Liver (tissue), 3 donors: ENCODE measurements around the gene EP400.

Source experiments
- EGR1 ChIP-seq, 2 donors: IDR thresholded peaks; 2 replicates each; pipeline ENCODE4 v1.6.1; 2016 to 2018; ENCODE audit warnings: antibody characterized with exemption in 2 of 2, low read depth in 2 of 2
- FOXA1 ChIP-seq: IDR thresholded peaks from 2 replicates; pipeline ENCODE4 v1.6.1; 2016; ENCODE audit warnings: antibody characterized with exemption
- GABPA ChIP-seq, 2 donors: IDR thresholded peaks in 1 of 2; conservative IDR thresholded peaks in 1 of 2; 2 replicates each; pipeline ENCODE4 v1.6.1; 2016; ENCODE audit warnings: antibody characterized with exemption in 2 of 2, mild to moderate bottlenecking in 1 of 2, moderate library complexity in 1 of 2
- HNF4G ChIP-seq: IDR thresholded peaks from 2 replicates; pipeline ENCODE4 v1.6.1; 2016; ENCODE audit warnings: antibody characterized with exemption
- JUND ChIP-seq, 2 donors: IDR thresholded peaks; 2 replicates each; pipeline ENCODE4 v1.6.1; 2016; ENCODE audit warnings: antibody characterized with exemption in 2 of 2
- NR2F2 ChIP-seq: IDR thresholded peaks from 2 replicates; pipeline ENCODE4 v1.6.1; 2016; ENCODE audit warnings: antibody characterized with exemption
- RAD21 ChIP-seq, 2 donors: IDR thresholded peaks; 2 replicates each; pipeline ENCODE4 v1.6.1; 2016; ENCODE audit warnings: antibody characterized with exemption in 2 of 2, mild to moderate bottlenecking in 2 of 2
- REST ChIP-seq: IDR thresholded peaks from 2 replicates; pipeline ENCODE4 v1.6.1; 2016; ENCODE audit warnings: antibody characterized with exemption, mild to moderate bottlenecking
- YY1 ChIP-seq: IDR thresholded peaks from 2 replicates; pipeline ENCODE4 v1.6.1; 2016; ENCODE audit warnings: antibody characterized with exemption, mild to moderate bottlenecking
- TF ChIP-seq, protein P1 (sequence below): IDR thresholded peaks from 2 replicates; pipeline ENCODE4 v1.6.1; 2016; ENCODE audit warnings: antibody characterized with exemption
- TF ChIP-seq, protein P2 (sequence below): fragments of 150-350 bp; IDR thresholded peaks from 2 replicates; pipeline ENCODE4 v1.5.1; 2017; ENCODE audit warnings: improper control_type of control experiment, low read depth, low read length; ENCODE audit not compliant: missing input control
- TF ChIP-seq, protein P3 (sequence below): IDR thresholded peaks from 2 replicates; pipeline ENCODE4 v1.6.1; 2016; ENCODE audit warnings: antibody characterized with exemption
- TF ChIP-seq, protein P4 (sequence below): IDR thresholded peaks from 2 replicates; pipeline ENCODE4 v1.6.1; 2016; ENCODE audit warnings: antibody characterized with exemption
- donor health status: healthy.
- donor health status: healthy.

GRCh38 chr12:132103542-132104308 is 154.0 kb downstream of the EP400 start:
- TF ChIP-seq, protein P1, sequence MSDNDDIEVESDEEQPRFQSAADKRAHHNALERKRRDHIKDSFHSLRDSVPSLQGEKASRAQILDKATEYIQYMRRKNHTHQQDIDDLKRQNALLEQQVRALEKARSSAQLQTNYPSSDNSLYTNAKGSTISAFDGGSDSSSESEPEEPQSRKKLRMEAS: no peak
- TF ChIP-seq, protein P2, sequence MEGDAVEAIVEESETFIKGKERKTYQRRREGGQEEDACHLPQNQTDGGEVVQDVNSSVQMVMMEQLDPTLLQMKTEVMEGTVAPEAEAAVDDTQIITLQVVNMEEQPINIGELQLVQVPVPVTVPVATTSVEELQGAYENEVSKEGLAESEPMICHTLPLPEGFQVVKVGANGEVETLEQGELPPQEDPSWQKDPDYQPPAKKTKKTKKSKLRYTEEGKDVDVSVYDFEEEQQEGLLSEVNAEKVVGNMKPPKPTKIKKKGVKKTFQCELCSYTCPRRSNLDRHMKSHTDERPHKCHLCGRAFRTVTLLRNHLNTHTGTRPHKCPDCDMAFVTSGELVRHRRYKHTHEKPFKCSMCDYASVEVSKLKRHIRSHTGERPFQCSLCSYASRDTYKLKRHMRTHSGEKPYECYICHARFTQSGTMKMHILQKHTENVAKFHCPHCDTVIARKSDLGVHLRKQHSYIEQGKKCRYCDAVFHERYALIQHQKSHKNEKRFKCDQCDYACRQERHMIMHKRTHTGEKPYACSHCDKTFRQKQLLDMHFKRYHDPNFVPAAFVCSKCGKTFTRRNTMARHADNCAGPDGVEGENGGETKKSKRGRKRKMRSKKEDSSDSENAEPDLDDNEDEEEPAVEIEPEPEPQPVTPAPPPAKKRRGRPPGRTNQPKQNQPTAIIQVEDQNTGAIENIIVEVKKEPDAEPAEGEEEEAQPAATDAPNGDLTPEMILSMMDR: no peak
- no peak for TF ChIP-seq EGR1 (IDR thresholded peaks at IDR 0.05; ENCODE audit: low read depth in 2 of 2)
- no peak for TF ChIP-seq JUND (IDR thresholded peaks at IDR 0.05)
- TF ChIP-seq, protein P3, sequence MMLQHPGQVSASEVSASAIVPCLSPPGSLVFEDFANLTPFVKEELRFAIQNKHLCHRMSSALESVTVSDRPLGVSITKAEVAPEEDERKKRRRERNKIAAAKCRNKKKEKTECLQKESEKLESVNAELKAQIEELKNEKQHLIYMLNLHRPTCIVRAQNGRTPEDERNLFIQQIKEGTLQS: no peak
- no peak for TF ChIP-seq RAD21 (IDR thresholded peaks at IDR 0.05)
- TF ChIP-seq NR2F2: no peak
- no peak for TF ChIP-seq REST
- TF ChIP-seq YY1: no peak
- TF ChIP-seq HNF4G: no peak
- TF ChIP-seq GABPA (IDR thresholded peaks at IDR 0.05 in 1 of 2, conservative IDR thresholded peaks at IDR 0.05 in 1 of 2): no peak
- TF ChIP-seq, protein P4, sequence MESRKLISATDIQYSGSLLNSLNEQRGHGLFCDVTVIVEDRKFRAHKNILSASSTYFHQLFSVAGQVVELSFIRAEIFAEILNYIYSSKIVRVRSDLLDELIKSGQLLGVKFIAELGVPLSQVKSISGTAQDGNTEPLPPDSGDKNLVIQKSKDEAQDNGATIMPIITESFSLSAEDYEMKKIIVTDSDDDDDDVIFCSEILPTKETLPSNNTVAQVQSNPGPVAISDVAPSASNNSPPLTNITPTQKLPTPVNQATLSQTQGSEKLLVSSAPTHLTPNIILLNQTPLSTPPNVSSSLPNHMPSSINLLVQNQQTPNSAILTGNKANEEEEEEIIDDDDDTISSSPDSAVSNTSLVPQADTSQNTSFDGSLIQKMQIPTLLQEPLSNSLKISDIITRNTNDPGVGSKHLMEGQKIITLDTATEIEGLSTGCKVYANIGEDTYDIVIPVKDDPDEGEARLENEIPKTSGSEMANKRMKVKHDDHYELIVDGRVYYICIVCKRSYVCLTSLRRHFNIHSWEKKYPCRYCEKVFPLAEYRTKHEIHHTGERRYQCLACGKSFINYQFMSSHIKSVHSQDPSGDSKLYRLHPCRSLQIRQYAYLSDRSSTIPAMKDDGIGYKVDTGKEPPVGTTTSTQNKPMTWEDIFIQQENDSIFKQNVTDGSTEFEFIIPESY: no peak
- no peak for TF ChIP-seq FOXA1
